ENCODE measurements around the gene PTPRE.

The PTPRE gene

GRCh38 chr10:127961071-127961470, 54.2 kb downstream of the PTPRE start:
- no peak for TF ChIP-seq CTCF (IDR thresholded peaks at IDR 0.05; ENCODE audit: low read depth, low read length)
- no peak for DNase-seq (ENCODE audit: extremely low read depth, low read depth)

- DNase-seq (ENCODE audit: extremely low read depth, low read depth) = no peak
Observed at GRCh38 chr10:127962205-127962604, 55.3 kb downstream of the PTPRE start.

GRCh38 chr10:127963136-127963535, 56.2 kb downstream of the PTPRE start:
- no peak for TF ChIP-seq CTCF (IDR thresholded peaks at IDR 0.05; ENCODE audit: low read depth, low read length)

More at GRCh38 chr10:127962205-127962604, 55.3 kb downstream of the PTPRE start:
- TF ChIP-seq CTCF (IDR thresholded peaks at IDR 0.05; ENCODE audit: low read depth, low read length) = no peak

GRCh38 chr10:127964621-127965020, 57.7 kb downstream of the PTPRE start:
- TF ChIP-seq CTCF (IDR thresholded peaks at IDR 0.05; ENCODE audit: low read depth, low read length) = no peak
- DNase-seq (ENCODE audit: extremely low read depth, low read depth) = no peak

More at GRCh38 chr10:127963136-127963535, 56.2 kb downstream of the PTPRE start:
- DNase-seq (ENCODE audit: extremely low read depth, low read depth) = no peak

- TF ChIP-seq CTCF (IDR thresholded peaks at IDR 0.05; ENCODE audit: low read depth, low read length) = no peak
- no peak for DNase-seq (ENCODE audit: extremely low read depth, low read depth)
Observed at GRCh38 chr10:127966875-127967274, 60.0 kb downstream of the PTPRE start.

- no peak for TF ChIP-seq CTCF (IDR thresholded peaks at IDR 0.05; ENCODE audit: low read depth, low read length)
Observed at GRCh38 chr10:127968027-127968441, 61.1 kb downstream of the PTPRE start.

GRCh38 chr10:127968659-127969058, 61.8 kb downstream of the PTPRE start:
- DNase-seq (ENCODE audit: extremely low read depth, low read depth) = no peak
- no peak for TF ChIP-seq CTCF (IDR thresholded peaks at IDR 0.05; ENCODE audit: low read depth, low read length)

More at GRCh38 chr10:127968027-127968441, 61.1 kb downstream of the PTPRE start:
- DNase-seq (ENCODE audit: extremely low read depth, low read depth) = no peak

All from AG09319 (cell line).